K562 (cell line): Measurements from ENCODE around the gene AMT. TPM values are rescaled to one million over a fixed set of nuclear protein-coding genes. Genes with fewer than 3 reads are reported as not detected.

Experiments
- CREBBP ChIP-seq: IDR thresholded peaks from one replicate; pipeline ENCODE4 v1.6.1; 2012; ENCODE audit warnings: low read depth, mild to moderate bottlenecking, control low read depth, inconsistent platforms, low read length
- FOSL1 ChIP-seq: fragments of 200-800 bp; sonication (Bioruptor generic); conservative IDR thresholded peaks from 2 replicates; pipeline ENCODE4 v1.6.1; 2016; ENCODE audit warnings: missing genetic modification characterization, missing compliant biosample characterization
- GATAD2B ChIP-seq: fragments of 450-650 bp; IDR thresholded peaks from 2 replicates; pipeline ENCODE4 v1.6.1; 2017; ENCODE audit warnings: mild to moderate bottlenecking, borderline replicate concordance
- HSF4 ChIP-seq: fragments of 250-450 bp; sonication (Bioruptor Pico); IDR thresholded peaks from 2 replicates; pipeline ENCODE4 v2.1.2; 2022; ENCODE audit warnings: mild to moderate bottlenecking, moderate library complexity, borderline replicate concordance
- MAX ChIP-seq: sonication (generic); formaldehyde crosslinking; IDR thresholded peaks from 2 replicates; pipeline ENCODE4 v1.9.0; 2022; ENCODE audit warnings: mild to moderate bottlenecking, missing genetic modification reagents
- NFATC3 ChIP-seq: fragments of 450-650 bp; IDR thresholded peaks from 2 replicates; pipeline ENCODE4 v1.6.1; 2017; ENCODE audit warnings: mild to moderate bottlenecking
- RBM14 ChIP-seq: fragments of 200-400 bp; formaldehyde crosslinking; IDR thresholded peaks from 2 replicates; pipeline ENCODE4 v1.6.1; 2018; ENCODE audit warnings: low read depth, mild to moderate bottlenecking, low read length, moderate library complexity, borderline replicate concordance; ENCODE audit not compliant: insufficient read depth
- TBL1XR1 ChIP-seq, 2 experiments: IDR thresholded peaks; 2 replicates each; pipeline ENCODE4 v1.6.1; 2012; ENCODE audit warnings: improper control_type of control experiment in 2 of 2, low read length in 2 of 2, mild to moderate bottlenecking in 1 of 2
- TEAD2 ChIP-seq: fragments of 450-650 bp; IDR thresholded peaks from 2 replicates; pipeline ENCODE4 v1.6.1; 2016; ENCODE audit warnings: missing genetic modification characterization, control low read depth, missing compliant biosample characterization
- TRIM28 ChIP-seq: fragments of 450-650 bp; IDR thresholded peaks from 2 replicates; pipeline ENCODE4 v1.6.1; 2017
- ZBTB1 ChIP-seq: sonication (generic); formaldehyde crosslinking; IDR thresholded peaks from 2 replicates; pipeline ENCODE4 v1.8.1; 2023; ENCODE audit warnings: missing genetic modification reagents, low read depth, mild to moderate bottlenecking, borderline replicate concordance
- ZNF146 ChIP-seq: IDR thresholded peaks from one replicate; pipeline ENCODE4 v1.6.1; 2018; ENCODE audit warnings: missing compliant biosample characterization; ENCODE audit not compliant: unreplicated experiment
- ZNF431 ChIP-seq: sonication (generic); formaldehyde crosslinking; IDR thresholded peaks from 2 replicates; pipeline ENCODE4 v1.8.0; 2022; ENCODE audit warnings: mild to moderate bottlenecking, missing genetic modification reagents
- polyA plus RNA-seq, 8 experiments: library from polyadenylated mRNA; depleted of rRNA in 4 of 8; stranded (reverse) in 5 of 8; unstranded in 3 of 8; fragments of >200 nt; fragmentation: Nextera tagmentation in 2 of 8; fragmentation: Illumina TruSeq in 1 of 8; extraction: Ambion mirVana in 2 of 8; extraction: Trizol in 1 of 8; gene quantifications; 2 replicates each; pipeline versions ENCODE4 v1.2.1 to v1.2.3, GENCODE V29; 2011 to 2014; ENCODE audit warnings: inconsistent platforms in 1 of 8, missing spikeins in 1 of 8
- total RNA-seq, 7 experiments: library from RNA; depleted of rRNA in 6 of 7; stranded (reverse); fragments of >200 nt in 6 of 7; fragmentation: Illumina TruSeq in 2 of 7; extraction: Trizol in 2 of 7; gene quantifications; 2 replicates each; pipeline versions ENCODE4 v1.2.1 to v1.2.3, GENCODE V29; 2011 to 2021; ENCODE audit warnings: low replicate concordance in 1 of 7
- TF ChIP-seq, protein P1 (sequence below), 2 experiments: fragments of 450-650 bp in 1 of 2; sonication (generic) in 1 of 2; formaldehyde crosslinking in 1 of 2; IDR thresholded peaks in 1 of 2; conservative IDR thresholded peaks in 1 of 2; 2 replicates each; pipeline versions ENCODE4 v1.6.1 to v1.8.1; 2016 to 2023; ENCODE audit warnings: mild to moderate bottlenecking in 2 of 2, moderate library complexity in 2 of 2, inconsistent platforms in 1 of 2, missing genetic modification reagents in 1 of 2
- TF ChIP-seq, protein P2 (sequence below): fragments of 200-800 bp; sonication (Bioruptor generic); IDR thresholded peaks from 2 replicates; pipeline ENCODE4 v1.6.1; 2017; ENCODE audit warnings: missing genetic modification characterization, missing compliant biosample characterization
- TF ChIP-seq, protein P3 (sequence below): IDR thresholded peaks from 3 replicates; pipeline ENCODE4 v1.6.1; 2011; ENCODE audit warnings: borderline replicate concordance, mild to moderate bottlenecking, moderate library complexity; ENCODE audit not compliant: insufficient read length; ENCODE audit errors: extremely low read depth
- TF ChIP-seq, protein P4 (sequence below): fragments of 250-450 bp; sonication (Bioruptor Pico); IDR thresholded peaks from 2 replicates; pipeline ENCODE4 v1.4.0; 2020; ENCODE audit warnings: borderline replicate concordance

AMT gene
- total and polyA plus RNA-seq, 9 of the 15 experiments (the other 6 are each of a cell fraction or from before 2014, with no cell fraction given) = 0.14 to 2.1 (median 0.52) TPM

DNA sequence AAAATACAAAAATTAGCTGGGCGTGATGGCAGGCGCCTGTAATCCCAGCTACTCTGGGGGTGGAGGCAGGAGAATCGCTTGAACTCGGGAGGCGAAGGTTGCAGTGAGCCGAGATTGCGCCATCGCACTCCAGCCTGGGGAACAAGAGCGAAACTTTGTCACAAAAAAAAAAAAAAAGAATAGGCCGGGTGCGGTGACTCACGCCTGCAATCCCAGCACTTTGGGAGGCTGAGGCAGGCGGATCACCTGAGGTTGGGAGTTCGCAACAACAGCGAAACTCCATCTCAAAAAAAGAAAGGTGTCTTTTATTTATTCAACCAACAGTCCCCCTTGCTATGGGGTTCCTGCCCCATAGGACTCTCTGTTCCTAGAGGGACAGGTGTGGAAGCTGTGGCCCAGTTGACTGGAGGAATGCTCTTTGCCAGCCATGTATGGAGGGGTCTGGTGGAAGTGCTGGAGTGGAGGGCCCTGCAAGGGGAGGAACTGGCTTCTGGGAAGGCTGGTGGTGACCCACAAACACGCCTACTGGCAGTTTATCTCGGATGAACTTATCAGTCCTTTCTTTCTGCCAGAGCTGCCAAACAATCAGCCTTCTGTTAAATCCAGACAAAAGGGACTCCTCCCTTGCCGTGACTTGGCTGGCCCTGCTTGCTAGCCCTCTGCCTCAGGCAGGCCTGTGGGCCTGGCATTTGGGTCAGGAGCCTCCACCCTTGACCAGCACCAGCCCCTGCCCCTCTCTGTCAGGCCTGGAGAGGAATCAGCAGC lies 43.2 kb upstream of the AMT start (continued):
- TF ChIP-seq ZBTB1 (CRISPR knock-in tag) (no peak), TBL1XR1 (IDR thresholded peaks at IDR 0.05; ENCODE audit: low read length in 2 of 2) (peak in 1 of 2 experiments; percentile 46; a peak in 1 of 4 replicates), MAX (CRISPR knock-in tag) (no peak), NFATC3 (no peak), ZNF146 (CRISPR knock-in tag) (no peak), TRIM28 (peak; percentile 16; the same call in 1 of the 2 replicates), HSF4 (CRISPR knock-in tag) (no peak), TEAD2 (no peak), GATAD2B (no peak), FOSL1 (tag) (peak; percentile 84), CREBBP (no peak), ZNF431 (no peak), RBM14 (no peak)
- TF ChIP-seq, protein P1, sequence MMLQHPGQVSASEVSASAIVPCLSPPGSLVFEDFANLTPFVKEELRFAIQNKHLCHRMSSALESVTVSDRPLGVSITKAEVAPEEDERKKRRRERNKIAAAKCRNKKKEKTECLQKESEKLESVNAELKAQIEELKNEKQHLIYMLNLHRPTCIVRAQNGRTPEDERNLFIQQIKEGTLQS (IDR thresholded peaks at IDR 0.05) = peak; percentile 90
- TF ChIP-seq, protein P1 (CRISPR knock-in tag; conservative IDR thresholded peaks at IDR 0.05) = no peak
- TF ChIP-seq, protein P2, sequence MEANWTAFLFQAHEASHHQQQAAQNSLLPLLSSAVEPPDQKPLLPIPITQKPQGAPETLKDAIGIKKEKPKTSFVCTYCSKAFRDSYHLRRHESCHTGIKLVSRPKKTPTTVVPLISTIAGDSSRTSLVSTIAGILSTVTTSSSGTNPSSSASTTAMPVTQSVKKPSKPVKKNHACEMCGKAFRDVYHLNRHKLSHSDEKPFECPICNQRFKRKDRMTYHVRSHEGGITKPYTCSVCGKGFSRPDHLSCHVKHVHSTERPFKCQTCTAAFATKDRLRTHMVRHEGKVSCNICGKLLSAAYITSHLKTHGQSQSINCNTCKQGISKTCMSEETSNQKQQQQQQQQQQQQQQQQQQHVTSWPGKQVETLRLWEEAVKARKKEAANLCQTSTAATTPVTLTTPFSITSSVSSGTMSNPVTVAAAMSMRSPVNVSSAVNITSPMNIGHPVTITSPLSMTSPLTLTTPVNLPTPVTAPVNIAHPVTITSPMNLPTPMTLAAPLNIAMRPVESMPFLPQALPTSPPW (CRISPR knock-in tag) = no peak; the same call in 1 of the 2 replicates
- TF ChIP-seq, protein P3, sequence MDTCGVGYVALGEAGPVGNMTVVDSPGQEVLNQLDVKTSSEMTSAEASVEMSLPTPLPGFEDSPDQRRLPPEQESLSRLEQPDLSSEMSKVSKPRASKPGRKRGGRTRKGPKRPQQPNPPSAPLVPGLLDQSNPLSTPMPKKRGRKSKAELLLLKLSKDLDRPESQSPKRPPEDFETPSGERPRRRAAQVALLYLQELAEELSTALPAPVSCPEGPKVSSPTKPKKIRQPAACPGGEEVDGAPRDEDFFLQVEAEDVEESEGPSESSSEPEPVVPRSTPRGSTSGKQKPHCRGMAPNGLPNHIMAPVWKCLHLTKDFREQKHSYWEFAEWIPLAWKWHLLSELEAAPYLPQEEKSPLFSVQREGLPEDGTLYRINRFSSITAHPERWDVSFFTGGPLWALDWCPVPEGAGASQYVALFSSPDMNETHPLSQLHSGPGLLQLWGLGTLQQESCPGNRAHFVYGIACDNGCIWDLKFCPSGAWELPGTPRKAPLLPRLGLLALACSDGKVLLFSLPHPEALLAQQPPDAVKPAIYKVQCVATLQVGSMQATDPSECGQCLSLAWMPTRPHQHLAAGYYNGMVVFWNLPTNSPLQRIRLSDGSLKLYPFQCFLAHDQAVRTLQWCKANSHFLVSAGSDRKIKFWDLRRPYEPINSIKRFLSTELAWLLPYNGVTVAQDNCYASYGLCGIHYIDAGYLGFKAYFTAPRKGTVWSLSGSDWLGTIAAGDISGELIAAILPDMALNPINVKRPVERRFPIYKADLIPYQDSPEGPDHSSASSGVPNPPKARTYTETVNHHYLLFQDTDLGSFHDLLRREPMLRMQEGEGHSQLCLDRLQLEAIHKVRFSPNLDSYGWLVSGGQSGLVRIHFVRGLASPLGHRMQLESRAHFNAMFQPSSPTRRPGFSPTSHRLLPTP = no peak
- TF ChIP-seq, protein P4, sequence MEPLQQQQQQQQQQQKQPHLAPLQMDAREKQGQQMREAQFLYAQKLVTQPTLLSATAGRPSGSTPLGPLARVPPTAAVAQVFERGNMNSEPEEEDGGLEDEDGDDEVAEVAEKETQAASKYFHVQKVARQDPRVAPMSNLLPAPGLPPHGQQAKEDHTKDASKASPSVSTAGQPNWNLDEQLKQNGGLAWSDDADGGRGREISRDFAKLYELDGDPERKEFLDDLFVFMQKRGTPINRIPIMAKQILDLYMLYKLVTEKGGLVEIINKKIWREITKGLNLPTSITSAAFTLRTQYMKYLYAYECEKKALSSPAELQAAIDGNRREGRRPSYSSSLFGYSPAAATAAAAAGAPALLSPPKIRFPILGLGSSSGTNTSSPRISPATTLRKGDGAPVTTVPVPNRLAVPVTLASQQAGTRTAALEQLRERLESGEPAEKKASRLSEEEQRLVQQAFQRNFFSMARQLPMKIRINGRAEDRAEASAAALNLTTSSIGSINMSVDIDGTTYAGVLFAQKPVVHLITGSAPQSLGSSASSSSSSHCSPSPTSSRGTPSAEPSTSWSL (CRISPR knock-in tag) = no peak
